Keratinocyte (primary cell): Measurements from ENCODE around the gene SOX5. TPM values are rescaled to one million over a fixed set of nuclear protein-coding genes. Genes with fewer than 3 reads are reported as not detected.

Source experiments
- DNase-seq: peaks from one replicate; pipeline ENCODE4 v3.0.0-alpha.2; 2011; ENCODE audit warnings: low read depth, missing footprints, low spot score
- FAIRE-seq: peaks from 2 replicates; lab custom pipeline; 2011; peaks lifted over from hg19 to GRCh38; lab: Jason Lieb, UNC
- H2AFZ ChIP-seq: 2 replicates; pipeline ENCODE4 v1.6.0; 2012; ENCODE audit warnings: low read length, control low read depth, inconsistent platforms; ENCODE audit not compliant: control insufficient read depth
- H3K27ac ChIP-seq: 2 replicates; pipeline ENCODE4 v1.5.1; 2011; ENCODE audit warnings: low read length; ENCODE audit not compliant: control insufficient read depth, insufficient read depth
- H3K27me3 ChIP-seq: 3 replicates; pipeline ENCODE4 v1.6.0; 2011; ENCODE audit warnings: low read length; ENCODE audit not compliant: control insufficient read depth, insufficient read depth; ENCODE audit errors: extremely low read depth
- H3K36me3 ChIP-seq, 2 experiments: 2 replicates in 1 of 2; 3 replicates in 1 of 2; pipeline ENCODE4 v1.5.1; 2011; ENCODE audit warnings: low read length in 2 of 2, mild to moderate bottlenecking in 1 of 2; ENCODE audit not compliant: control insufficient read depth in 2 of 2, insufficient read depth in 2 of 2; ENCODE audit errors: extremely low read depth in 1 of 2
- H3K4me1 ChIP-seq: 3 replicates; pipeline ENCODE4 v1.5.1; 2011; ENCODE audit warnings: low read length; ENCODE audit not compliant: control insufficient read depth, insufficient read depth; ENCODE audit errors: extremely low read depth
- H3K4me2 ChIP-seq: 3 replicates; pipeline ENCODE4 v1.6.0; 2011; ENCODE audit warnings: low read depth, low read length; ENCODE audit not compliant: control insufficient read depth, insufficient read depth; ENCODE audit errors: extremely low read depth
- H3K4me3 ChIP-seq, 3 experiments: fragments of 200-600 bp in 1 of 3; sonication (generic) in 1 of 3; 2 replicates in 2 of 3; 3 replicates in 1 of 3; pipeline ENCODE4 v1.5.1; 2011 to 2016; ENCODE audit warnings: low read length in 3 of 3, mild to moderate bottlenecking in 3 of 3, control low read depth in 2 of 3, inconsistent platforms in 1 of 3, low read depth in 1 of 3, mixed read lengths in 1 of 3, mixed run types in 1 of 3, moderate library complexity in 1 of 3; ENCODE audit not compliant: control insufficient read depth in 2 of 3, insufficient read depth in 2 of 3; ENCODE audit errors: extremely low read depth in 1 of 3
- H3K79me2 ChIP-seq: 2 replicates; pipeline ENCODE4 v1.6.0; 2012; ENCODE audit warnings: low read length; ENCODE audit not compliant: control insufficient read depth, insufficient read depth
- H3K9ac ChIP-seq: 3 replicates; pipeline ENCODE4 v1.6.0; 2011; ENCODE audit warnings: low read length; ENCODE audit not compliant: control insufficient read depth, insufficient read depth; ENCODE audit errors: extremely low read depth
- H3K9me1 ChIP-seq: 3 replicates; pipeline ENCODE4 v1.6.0; 2011; ENCODE audit warnings: low read length; ENCODE audit not compliant: control insufficient read depth, insufficient read depth; ENCODE audit errors: extremely low read depth
- H3K9me3 ChIP-seq: 2 replicates; pipeline ENCODE4 v1.5.1; 2012; ENCODE audit warnings: low read depth, low read length; ENCODE audit not compliant: control insufficient read depth
- H4K20me1 ChIP-seq: 3 replicates; pipeline ENCODE4 v1.6.0; 2011; ENCODE audit warnings: low read length; ENCODE audit not compliant: control insufficient read depth, insufficient read depth; ENCODE audit errors: extremely low read depth
- CTCF ChIP-seq, 3 experiments: IDR thresholded peaks in 1 of 3; conservative IDR thresholded peaks in 1 of 3; optimal IDR thresholded peaks in 1 of 3; 2 replicates in 2 of 3; 3 replicates in 1 of 3; pipeline versions ENCODE3 to v1.5.1; 2011; ENCODE audit warnings: low read length in 3 of 3, mild to moderate bottlenecking in 3 of 3, moderate library complexity in 2 of 3, control low read depth in 1 of 3, inconsistent platforms in 1 of 3; ENCODE audit not compliant: insufficient read depth in 2 of 3; ENCODE audit errors: extremely low read depth in 1 of 3
- EZH2 ChIP-seq: IDR thresholded peaks from one replicate; pipeline ENCODE4 v1.6.1; 2012; ENCODE audit warnings: inconsistent platforms, mild to moderate bottlenecking, low read length, moderate library complexity
- dilution Hi-C: fragments of 300-500 bp; cut with MboI; formaldehyde crosslinking; loops from one replicate; pipeline ENCODE4 v1.7.0; 2020; ENCODE audit warnings: low sequenced_read_pairs; ENCODE audit not compliant: extremely low pct_ligation_motif_present
- polyA minus RNA-seq, 3 experiments: library from RNA; depleted of rRNA, polyadenylated mRNA; stranded (reverse); fragments of >200 nt; gene quantifications; 1 replicate in 1 of 3; 2 replicates in 1 of 3; 3 replicates in 1 of 3; pipeline ENCODE4 v1.2.3, GENCODE V29; 2011
- polyA plus RNA-seq, 5 experiments: library from polyadenylated mRNA; depleted of rRNA in 3 of 5; stranded (reverse) in 3 of 5; stranded (forward) in 1 of 5; unstranded in 1 of 5; fragments of >200 nt; gene quantifications; 1 replicate in 1 of 5; 2 replicates in 3 of 5; 3 replicates in 1 of 5; pipeline versions ENCODE4 v1.2.1 to v1.2.3, GENCODE V29; 2011 to 2012; ENCODE audit warnings: missing spikeins in 2 of 5, low read depth in 1 of 5, low replicate concordance in 1 of 5

SOX5 gene
- polyA plus RNA-seq (0.10 TPM in 1 of 3 replicates, not detected in the others), polyA minus RNA-seq (not detected in 3 replicates)
- polyA plus RNA-seq (2011; ENCODE audit: low read depth) = not detected
- 0.01 TPM in 1 of 2 replicates, not detected in the other for polyA plus RNA-seq (2011; cell fraction: cytosol; rRNA removed)
- polyA plus RNA-seq (2011; cell fraction: nucleus; rRNA removed) = 0.09 TPM in 1 of 2 replicates, not detected in the other
- 0.07 TPM in 1 of 2 replicates, not detected in the other for polyA plus RNA-seq (2012; ENCODE audit: low replicate concordance)
- not detected for polyA minus RNA-seq (2011; cell fraction: cytosol; rRNA and poly(A)+ RNA removed)
- polyA minus RNA-seq (2011; cell fraction: nucleus; rRNA and poly(A)+ RNA removed) = 0.16 TPM in 1 of 2 replicates, not detected in the other

- FAIRE-seq (no peak), DNase-seq (no peak)
- H3K4me3 ChIP-seq = peak within 1 kb of the TSS in 2 of 3 experiments; percentile 2 to 10
- H4K20me1 ChIP-seq = no peaks in the 10 kb centered on the region
- H2AFZ ChIP-seq = no peak within 1 kb of the TSS
- H3K27me3 ChIP-seq = no peaks in the 10 kb centered on the region
- peak within 1 kb of the TSS; percentile 57 for H3K4me2 ChIP-seq
- no peaks in the 10 kb centered on the region for H3K79me2 ChIP-seq
- H3K9me3 ChIP-seq = no peaks in the 10 kb centered on the region
- no peak within 1 kb of the TSS for H3K27ac ChIP-seq
- H3K36me3 ChIP-seq = no peaks in the 10 kb centered on the region
- no peak for TF ChIP-seq EZH2
- H3K4me1 ChIP-seq = no peaks in the 10 kb centered on the region
- H3K9ac ChIP-seq = no peak within 1 kb of the TSS
- H3K9me1 ChIP-seq = no peaks in the 10 kb centered on the region
- dilution Hi-C loops = no loop called here
Observed at GRCh38 chr12:23949348-23950209, at the start of gene SOX5. TSS of gene SOX5 (minus strand) at chr12:23949670. CDS start at chr12:23949601, 69 bp downstream.

GRCh38 chr12:23987046-23987445 lies 37.6 kb upstream of the SOX5 start:
- no peaks in the 10 kb centered on the region for H4K20me1 ChIP-seq
- no peak for DNase-seq
- no peak overlapping the region for H3K9ac ChIP-seq
- H3K4me2 ChIP-seq = no peak overlapping the region
- no peaks in the 10 kb centered on the region for H3K9me3 ChIP-seq
- no peak overlapping the region for H3K27ac ChIP-seq
- H3K4me1 ChIP-seq = no peaks in the 10 kb centered on the region
- no peak for FAIRE-seq
- no peaks in the 10 kb centered on the region for H3K36me3 ChIP-seq
- no peaks in the 10 kb centered on the region for H3K9me1 ChIP-seq
- H3K4me3 ChIP-seq = no peak overlapping the region
- dilution Hi-C loops = no loop called here
- no peak overlapping the region for H2AFZ ChIP-seq
- no peaks in the 10 kb centered on the region for H3K27me3 ChIP-seq
- no peaks in the 10 kb centered on the region for H3K79me2 ChIP-seq
- TF ChIP-seq EZH2 = no peak
- TF ChIP-seq CTCF (optimal IDR thresholded peaks at IDR 0.05 in 1 of 3, IDR thresholded peaks at IDR 0.05 in 1 of 3, conservative IDR thresholded peaks at IDR 0.05 in 1 of 3; ENCODE audit: extremely low read depth in 1 of 3, insufficient read depth in 2 of 3, low read length in 3 of 3) = no peak
